H1 (cell line): Measurements from ENCODE around the gene CRYBB3. TPM values are rescaled to one million over a fixed set of nuclear protein-coding genes. Genes with fewer than 3 reads are reported as not detected.
"Not testable (repeated sequence)": the region's sequence is repeated elsewhere in the genome, so short reads cannot be mapped to it uniquely, and the experiment has no call there.

Experiments
- CTCF ChIA-PET: fragments of 300-600 bp; sonication (Branson Sonifier 250); formaldehyde crosslinking; loops from one replicate; lab custom pipeline; 2021; ENCODE audit not compliant: partially characterized antibody; lab: Charles Lee
- POLR2A ChIA-PET: fragments of 300-600 bp; sonication (Branson Sonifier 250); formaldehyde crosslinking; loops from one replicate; lab custom pipeline; 2021; ENCODE audit warnings: inconsistent platforms; ENCODE audit not compliant: partially characterized antibody; lab: Charles Lee
- DNase-seq, 2 experiments: peaks; one replicate each; pipeline versions ENCODE4 v3.0.0 to v3.0.0-alpha.2; 2010 to 2022; ENCODE audit warnings: low spot score in 2 of 2, low read depth in 1 of 2, mixed read lengths in 1 of 2
- FAIRE-seq: peaks from 2 replicates; lab custom pipeline; 2011; peaks lifted over from hg19 to GRCh38; lab: Jason Lieb, UNC
- H2AFZ ChIP-seq: 2 replicates; pipeline ENCODE4 v1.8.1; 2012; ENCODE audit warnings: low read length, inconsistent platforms
- H2AK5ac ChIP-seq: 2 replicates; pipeline ENCODE4 v1.6.1; 2013; ENCODE audit warnings: low read depth, low read length
- H2BK120ac ChIP-seq: replicated peaks from 2 replicates; pipeline ENCODE3; 2013; ENCODE audit warnings: low read depth, low read length, inconsistent platforms
- H2BK12ac ChIP-seq: 2 replicates; pipeline ENCODE4 v1.6.1; 2013; ENCODE audit warnings: low read depth, low read length
- H2BK15ac ChIP-seq: 2 replicates; pipeline ENCODE4 v1.6.1; 2013; ENCODE audit warnings: low read length
- H2BK20ac ChIP-seq: 2 replicates; pipeline ENCODE4 v1.6.1; 2013; ENCODE audit warnings: low read length
- H2BK5ac ChIP-seq: 2 replicates; pipeline ENCODE4 v1.6.1; 2013; ENCODE audit warnings: low read depth, low read length
- H3K14ac ChIP-seq: 2 replicates; pipeline ENCODE4 v1.6.1; 2013; ENCODE audit warnings: inconsistent platforms; ENCODE audit not compliant: insufficient read length
- H3K18ac ChIP-seq: 2 replicates; pipeline ENCODE4 v1.6.1; 2013; ENCODE audit warnings: low read length; ENCODE audit errors: extremely low read depth
- H3K23ac ChIP-seq: 2 replicates; pipeline ENCODE4 v1.6.1; 2013; ENCODE audit warnings: inconsistent platforms; ENCODE audit not compliant: insufficient read length
- H3K23me2 ChIP-seq: 2 replicates; pipeline ENCODE4 v1.6.1; 2013; ENCODE audit warnings: low read depth, low read length
- H3K27ac ChIP-seq: 2 replicates; pipeline ENCODE4 v1.6.1; 2011; ENCODE audit warnings: low read depth, low read length, inconsistent platforms
- H3K27me3 ChIP-seq, 4 experiments: replicated peaks in 1 of 4; 1 replicate in 1 of 4; 2 replicates in 3 of 4; pipeline versions ENCODE4 v1.6.1 to v1.8.1; 2011 to 2013; ENCODE audit warnings: low read length in 3 of 4, mild to moderate bottlenecking in 3 of 4, inconsistent platforms in 2 of 4, mixed read lengths in 2 of 4, moderate library complexity in 1 of 4; ENCODE audit not compliant: control insufficient read depth in 3 of 4, insufficient read depth in 3 of 4; ENCODE audit errors: extremely low read depth in 1 of 4
- H3K36me3 ChIP-seq, 4 experiments: 2 replicates each; pipeline versions ENCODE4 v1.6.1 to v1.8.1; 2011 to 2013; ENCODE audit warnings: mild to moderate bottlenecking in 4 of 4, low read length in 3 of 4, moderate library complexity in 2 of 4, control low read depth in 1 of 4, inconsistent platforms in 1 of 4; ENCODE audit not compliant: insufficient read depth in 4 of 4, control insufficient read depth in 2 of 4
- H3K4ac ChIP-seq: replicated peaks from 2 replicates; pipeline ENCODE3; 2013; ENCODE audit warnings: low read length, low read depth, mixed read lengths, inconsistent platforms; ENCODE audit not compliant: insufficient read length
- H3K4me1 ChIP-seq, 4 experiments: replicated peaks in 1 of 4; 1 replicate in 1 of 4; 2 replicates in 3 of 4; pipeline versions ENCODE4 v1.6.1 to v1.8.1; 2011 to 2013; ENCODE audit warnings: low read length in 3 of 4, inconsistent platforms in 2 of 4, mixed read lengths in 1 of 4; ENCODE audit not compliant: insufficient read depth in 4 of 4, control insufficient read depth in 3 of 4
- H3K4me2 ChIP-seq, 2 experiments: 2 replicates each; pipeline versions ENCODE4 v1.6.1 to v1.8.1; 2011 to 2013; ENCODE audit warnings: low read depth in 2 of 2, low read length in 2 of 2, control low read depth in 1 of 2, inconsistent platforms in 1 of 2, mild to moderate bottlenecking in 1 of 2; ENCODE audit not compliant: insufficient read depth in 1 of 2
- H3K4me3 ChIP-seq, 4 experiments: fragments of 200-600, 300-600 bp in 1 of 4; sonication (generic), shearing (Covaris generic), sonication (Bioruptor Twin) in 1 of 4; 2 replicates each; pipeline versions ENCODE4 v1.5.1 to v1.8.1; 2011 to 2016; ENCODE audit warnings: low read length in 4 of 4, low read depth in 3 of 4, control low read depth in 2 of 4, inconsistent platforms in 2 of 4, mild to moderate bottlenecking in 2 of 4, mixed read lengths in 1 of 4, moderate library complexity in 1 of 4; ENCODE audit not compliant: insufficient read depth in 2 of 4; ENCODE audit errors: extremely low read depth in 1 of 4
- H3K56ac ChIP-seq: replicated peaks from 2 replicates; pipeline ENCODE3; 2013; ENCODE audit warnings: low read depth, mild to moderate bottlenecking, mixed read lengths, low read length, inconsistent platforms; ENCODE audit not compliant: insufficient read length
- H3K79me1 ChIP-seq: 2 replicates; pipeline ENCODE4 v1.6.1; 2013; ENCODE audit warnings: low read depth, low read length, control low read depth
- H3K79me2 ChIP-seq, 2 experiments: 2 replicates each; pipeline versions ENCODE4 v1.6.1 to v1.8.1; 2012 to 2013; ENCODE audit warnings: low read length in 2 of 2, mild to moderate bottlenecking in 2 of 2, inconsistent platforms in 1 of 2; ENCODE audit not compliant: insufficient read depth in 2 of 2, control insufficient read depth in 1 of 2
- H3K9ac ChIP-seq, 4 experiments: replicated peaks in 1 of 4; 1 replicate in 1 of 4; 2 replicates in 3 of 4; pipeline versions ENCODE4 v1.6.1 to v1.8.1; 2011 to 2013; ENCODE audit warnings: low read depth in 3 of 4, low read length in 3 of 4, control low read depth in 2 of 4, mild to moderate bottlenecking in 2 of 4, moderate library complexity in 2 of 4, inconsistent platforms in 1 of 4; ENCODE audit errors: extremely low read depth in 1 of 4
- H3K9me3 ChIP-seq, 2 experiments: 2 replicates each; pipeline versions ENCODE4 v1.6.1 to v1.8.1; 2012 to 2013; ENCODE audit warnings: mild to moderate bottlenecking in 2 of 2, moderate library complexity in 2 of 2, control low read depth in 1 of 2, inconsistent platforms in 1 of 2, low read depth in 1 of 2, low read length in 1 of 2, mixed read lengths in 1 of 2; ENCODE audit not compliant: insufficient read depth in 2 of 2
- H4K20me1 ChIP-seq, 2 experiments: replicated peaks in 1 of 2; 2 replicates each; pipeline versions ENCODE3 to v1.8.1; 2011 to 2013; ENCODE audit warnings: inconsistent platforms in 2 of 2, low read length in 2 of 2, mild to moderate bottlenecking in 1 of 2; ENCODE audit not compliant: insufficient read depth in 2 of 2, control insufficient read depth in 1 of 2
- H4K5ac ChIP-seq: 2 replicates; pipeline ENCODE4 v1.6.1; 2013; ENCODE audit warnings: low read length, low read depth, mixed read lengths, inconsistent platforms; ENCODE audit not compliant: insufficient read length
- H4K8ac ChIP-seq: 2 replicates; pipeline ENCODE4 v1.8.0; 2013; ENCODE audit warnings: mild to moderate bottlenecking, moderate library complexity, low read length, inconsistent platforms; ENCODE audit not compliant: insufficient read depth; ENCODE audit errors: extremely low read depth
- H4K91ac ChIP-seq: replicated peaks from 2 replicates; pipeline ENCODE3; 2013; ENCODE audit warnings: low read length, mixed read lengths, inconsistent platforms; ENCODE audit not compliant: insufficient read length
- WGBS, 2 experiments: shearing (Covaris generic) in 1 of 2; methylation state at CpG; one replicate each; pipeline versions ENCODE4 v1.1.6 to v1.1.7; 2013 to 2015; ENCODE audit warnings: low lambda C conversion rate in 2 of 2, mixed read lengths in 2 of 2, inconsistent platforms in 1 of 2, low coverage in 1 of 2, missing lambda C conversion rate in 1 of 2; ENCODE audit not compliant: insufficient replicate concordance in 2 of 2, insufficient coverage in 1 of 2, insufficient read length in 1 of 2; ENCODE audit errors: extremely low coverage in 1 of 2, missing lambda C conversion rate in 1 of 2; 5-methylcytosine and 5-hydroxymethylcytosine counted together
- polyA plus RNA-seq, 7 experiments: library from polyadenylated mRNA; depleted of rRNA in 3 of 7; stranded (reverse) in 5 of 7; unstranded in 2 of 7; fragments of >200 nt in 5 of 7; fragments of 200-250 nt in 2 of 7; gene quantifications; 1 replicate in 5 of 7; 2 replicates in 1 of 7; 4 replicates in 1 of 7; pipeline versions ENCODE4 v1.2.1 to v1.2.3, GENCODE V29; 2011 to 2013; ENCODE audit warnings: missing spikeins in 2 of 7, mixed read lengths in 2 of 7
- small RNA-seq: library from polyadenylated mRNA; stranded (forward); fragments of <200 nt; extraction: miRNeasy Mini kit (QIAGEN cat#:217004); gene quantifications from one replicate; pipeline ENCODE3, GENCODE V24; 2013; ENCODE audit not compliant: insufficient read depth
- total RNA-seq: library from RNA; stranded (reverse); fragmentation: NEBNext Ultra II Directional; extraction: Animal tissue kit (Norgen Biotek cat#: 25700); gene quantifications from 2 replicates; pipeline ENCODE4 v1.2.1, GENCODE V29; 2021

The CRYBB3 gene
- total and polyA plus RNA-seq, 2 of the 8 experiments (the other 6 are each of a cell fraction or from before 2014, with no cell fraction given) = 0.44 to 0.58 TPM

- H3K4ac ChIP-seq, H3K4me1 ChIP-seq, H3K18ac ChIP-seq, H4K5ac ChIP-seq, H2AK5ac ChIP-seq, H3K56ac ChIP-seq, H3K9me3 ChIP-seq, H2BK12ac ChIP-seq, H3K79me1 ChIP-seq, H3K23ac ChIP-seq, H3K4me2 ChIP-seq, H3K27ac ChIP-seq, H2AFZ ChIP-seq, H2BK5ac ChIP-seq, H3K27me3 ChIP-seq, H2BK120ac ChIP-seq, DNase-seq, H2BK15ac ChIP-seq, POLR2A ChIA-PET, H3K36me3 ChIP-seq, H3K9ac ChIP-seq, H3K4me3 ChIP-seq, H4K91ac ChIP-seq, H2BK20ac ChIP-seq, H3K79me2 ChIP-seq, H3K23me2 ChIP-seq, H4K20me1 ChIP-seq, H4K8ac ChIP-seq, H3K14ac ChIP-seq: not testable (repeated sequence)
- CTCF ChIA-PET = interaction anchor here (1.1 to 1.9 kb wide), 3 partner anchors 43 to 80 kb away, joined by 3 to 5 read pairs (median 4); no protein-coding TSS in a partner anchor
- peak; percentile 42 for FAIRE-seq
- WGBS, 2 experiments = 90% methylated on average over 1 of the region's 1 CpG; no CpG with 5 or more reads in 1 of the 2 experiments
These were observed 55.5 kb downstream of the CRYBB3 start for GRCh38 chr22:25255169-25255568.

Small RNAs within 50 kb of the gene (small RNA-seq; reads per million reads assigned to genes)
- gene Z99916.2 = not detected

Other genes starting within 250 kb of the CRYBB3 start
- 22.6 and 23.9 TPM in 2 replicates for gene KIAA1671, start 247.1 kb upstream of the CRYBB3 start, total RNA-seq
- 5.9 and 6.4 TPM in 2 replicates for gene KIAA1671, start 247.1 kb upstream of the CRYBB3 start, polyA plus RNA-seq (2011; rRNA removed)
- gene CRYBB2, start 19.8 kb downstream of the CRYBB3 start, total RNA-seq = not detected in 2 replicates
- 0.12 and 0.31 TPM in 2 replicates for gene CRYBB2, start 19.8 kb downstream of the CRYBB3 start, polyA plus RNA-seq (2011; rRNA removed)